NOMO-1 treated with dmso at 0.1 percent for 144 hours (cell line): ENCODE results near the gene MMRN2.
A peak's percentile ranks its signal among the peaks of the same experiment; 100 is the strongest.

Experiments used
- DNase-seq: peaks from one replicate; lab custom pipeline; 2025; ENCODE audit not compliant: unreplicated experiment; lab: John Stamatoyannopoulos, UW

MMRN2 gene

GRCh38 chr10:86888585-86889381 is 68.6 kb downstream of the MMRN2 start:
- DNase-seq: peak; percentile 90
